NT2/D1 (cell line): ENCODE data around the gene ZNF396.

Experiments used
- DNase-seq: peaks from one replicate; pipeline ENCODE4 v3.0.0-alpha.2; 2011; ENCODE audit warnings: low read depth, low spot score
- H3K27me3 ChIP-seq: 2 replicates; pipeline ENCODE4 v1.6.0; 2011; ENCODE audit warnings: mild to moderate bottlenecking; ENCODE audit not compliant: insufficient read length, insufficient read depth
- H3K36me3 ChIP-seq: 2 replicates; pipeline ENCODE4 v1.6.1; 2011; ENCODE audit warnings: mild to moderate bottlenecking, low read length, mixed read lengths; ENCODE audit not compliant: insufficient read depth, insufficient read length
- H3K4me1 ChIP-seq: 2 replicates; pipeline ENCODE4 v1.5.1; 2011; ENCODE audit not compliant: insufficient read depth, insufficient read length
- H3K4me3 ChIP-seq: 2 replicates; pipeline ENCODE4 v1.5.1; 2011; ENCODE audit warnings: low read depth; ENCODE audit not compliant: insufficient read length
- H3K9ac ChIP-seq: 2 replicates; pipeline ENCODE4 v1.6.0; 2011; ENCODE audit warnings: low read depth; ENCODE audit not compliant: insufficient read length
- H3K9me3 ChIP-seq: 2 replicates; pipeline ENCODE4 v1.5.1; 2011; ENCODE audit warnings: mild to moderate bottlenecking, low read length; ENCODE audit not compliant: insufficient read depth
- SUZ12 ChIP-seq: IDR thresholded peaks from 2 replicates; pipeline ENCODE4 v1.6.1; 2011; ENCODE audit not compliant: insufficient read length, insufficient read depth; ENCODE audit errors: extremely low read depth
- YY1 ChIP-seq: IDR thresholded peaks from 2 replicates; pipeline ENCODE4 v1.6.1; 2011; ENCODE audit not compliant: insufficient read length, insufficient read depth
- ZNF274 ChIP-seq: IDR thresholded peaks from 2 replicates; pipeline ENCODE4 v1.6.1; 2011; ENCODE audit warnings: mild to moderate bottlenecking, low read depth, low read length

The ZNF396 gene

GRCh38 chr18:35322486-35323458 is 54.4 kb downstream of the ZNF396 start:
- Histone ChIP-seq H3K4me3 (no peak overlapping the region), H3K9ac (no peak overlapping the region), H3K4me1 (no peaks in the 10 kb centered on the region), H3K36me3 (no peaks in the 10 kb centered on the region), H3K9me3 (no peaks in the 10 kb centered on the region), H3K27me3 (no peaks in the 10 kb centered on the region)
- TF ChIP-seq YY1: no peak
- no peak for TF ChIP-seq SUZ12
- no peak for TF ChIP-seq ZNF274
- DNase-seq: no peak
